HUES64 (cell line): ENCODE data around the gene PAFAH1B1.

Source experiments
- H3K27ac ChIP-seq: 2 replicates; pipeline ENCODE4 v1.7.0; 2013; ENCODE audit warnings: low read depth, low read length, inconsistent platforms
- H3K27me3 ChIP-seq: 2 replicates; pipeline ENCODE4 v1.6.1; 2013; ENCODE audit warnings: mild to moderate bottlenecking, low read length; ENCODE audit not compliant: insufficient read depth
- H3K36me3 ChIP-seq: 2 replicates; pipeline ENCODE4 v1.6.1; 2013; ENCODE audit warnings: mild to moderate bottlenecking, low read length; ENCODE audit not compliant: insufficient read depth
- H3K4me1 ChIP-seq: 2 replicates; pipeline ENCODE4 v1.6.1; 2013; ENCODE audit warnings: mild to moderate bottlenecking, low read length, moderate library complexity; ENCODE audit not compliant: insufficient read depth
- H3K4me3 ChIP-seq: 2 replicates; pipeline ENCODE4 v1.5.1; 2013; ENCODE audit warnings: mild to moderate bottlenecking, low read length, moderate library complexity
- H3K9ac ChIP-seq: 2 replicates; pipeline ENCODE4 v1.6.1; 2013; ENCODE audit warnings: mild to moderate bottlenecking, low read depth, low read length
- H3K9me3 ChIP-seq: 2 replicates; pipeline ENCODE4 v1.6.1; 2013; ENCODE audit warnings: low read depth, low read length; ENCODE audit not compliant: insufficient read depth
- WGBS: fragments of 150-250, 120-280 bp; methylation state at CpG from one replicate; pipeline ENCODE4 v1.1.7; 2013; ENCODE audit warnings: missing lambda C conversion rate; 5-methylcytosine and 5-hydroxymethylcytosine counted together

The PAFAH1B1 gene

DNA sequence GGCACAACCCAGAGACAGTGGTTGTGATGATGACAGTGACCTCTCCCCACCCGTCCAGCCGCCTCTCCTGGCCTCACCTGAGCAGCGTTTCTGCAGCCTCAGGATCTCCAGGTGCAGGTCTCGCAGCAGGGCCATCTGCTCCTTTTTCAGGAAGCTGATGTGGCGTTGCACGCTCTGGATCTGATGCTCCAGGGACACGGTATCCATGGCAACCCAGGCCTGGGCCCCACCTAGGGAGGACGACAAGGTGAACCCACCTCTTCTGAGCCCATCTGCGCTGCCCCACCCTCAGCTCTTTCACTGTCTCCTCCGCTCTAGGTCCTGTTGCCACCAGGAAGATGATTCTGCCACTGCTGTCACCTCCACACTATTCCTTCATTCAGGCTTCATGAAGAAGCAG lies 141.5 kb downstream of the PAFAH1B1 start:
- Histone ChIP-seq H3K4me1 (no peaks in the 10 kb centered on the region), H3K4me3 (no peak overlapping the region), H3K27ac (no peak overlapping the region), H3K9ac (no peak overlapping the region), H3K27me3 (no peaks in the 10 kb centered on the region), H3K9me3 (no peaks in the 10 kb centered on the region), H3K36me3 (0 out of 2 replicates have a peak, but pooled peaks cover under 1% of the 10 kb centered on the region)
- WGBS = 94% methylated on average over 10 of the region's 10 CpGs
